ENCODE results near the gene SHROOM4.

Gene SHROOM4

DNA sequence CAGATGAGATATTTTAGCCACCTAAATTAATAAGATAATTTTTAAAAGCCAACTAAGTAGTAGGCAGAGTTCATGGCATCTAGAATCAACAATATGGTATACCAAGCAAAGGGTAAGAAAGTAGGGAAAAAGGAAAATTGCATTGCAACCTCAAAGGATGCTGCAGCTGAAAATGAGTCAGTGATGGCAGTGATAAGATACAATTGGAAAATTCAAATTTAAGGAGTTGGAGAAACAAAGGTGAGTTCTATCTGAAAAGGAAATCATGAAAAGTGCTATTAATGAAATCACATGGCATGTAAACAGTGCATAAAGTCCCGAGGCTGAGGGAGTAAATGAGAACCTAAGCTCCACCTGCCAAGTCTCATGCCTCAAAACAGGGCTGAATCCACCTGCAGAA, 33.9 kb downstream of the SHROOM4 start:
- no peak for DNase-seq (ENCODE audit: low read depth in 2 of 2)

GRCh38 chrX:50779694-50780093, 34.3 kb downstream of the SHROOM4 start:
- no peak for DNase-seq (ENCODE audit: low read depth in 2 of 2)

DNA sequence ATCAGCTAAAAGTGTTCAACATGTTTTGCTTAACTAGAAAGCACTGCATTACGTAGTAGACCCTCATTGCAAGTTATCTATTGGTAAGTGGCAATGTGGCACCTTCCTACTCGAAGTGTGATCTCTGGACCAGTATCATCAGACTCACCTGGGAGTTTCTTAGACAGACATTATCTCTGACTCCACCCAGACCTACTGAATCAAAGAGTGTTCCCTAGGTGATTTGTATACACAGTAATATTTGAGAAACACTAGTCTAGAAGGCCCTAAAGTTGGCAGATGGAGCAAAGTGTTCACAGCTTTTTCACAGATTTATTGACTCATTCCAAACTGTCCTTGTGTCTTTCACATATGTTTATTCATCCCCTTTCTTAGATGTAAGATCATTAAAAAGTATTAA, 35.7 kb downstream of the SHROOM4 start:
- DNase-seq (ENCODE audit: low read depth in 2 of 2): no peak

DNA sequence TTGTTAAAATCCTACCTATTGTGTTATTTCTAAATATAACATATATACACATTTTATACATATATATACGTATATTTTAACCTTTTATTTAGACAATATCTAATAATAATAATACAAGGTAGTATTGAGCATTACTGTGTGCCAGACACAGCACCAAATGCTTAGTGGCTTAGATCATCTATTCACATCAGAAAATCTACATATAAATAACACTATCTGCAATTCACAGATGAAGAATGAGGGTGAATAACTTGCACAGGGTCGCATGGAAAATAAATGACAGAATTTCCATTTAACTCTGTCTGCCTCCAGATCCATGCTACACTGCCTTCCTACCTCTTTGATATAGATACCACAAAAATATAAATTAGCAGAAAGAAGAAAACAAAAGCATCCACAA, 37.7 kb downstream of the SHROOM4 start:
- no peak for DNase-seq (ENCODE audit: low read depth in 2 of 2)

DNA sequence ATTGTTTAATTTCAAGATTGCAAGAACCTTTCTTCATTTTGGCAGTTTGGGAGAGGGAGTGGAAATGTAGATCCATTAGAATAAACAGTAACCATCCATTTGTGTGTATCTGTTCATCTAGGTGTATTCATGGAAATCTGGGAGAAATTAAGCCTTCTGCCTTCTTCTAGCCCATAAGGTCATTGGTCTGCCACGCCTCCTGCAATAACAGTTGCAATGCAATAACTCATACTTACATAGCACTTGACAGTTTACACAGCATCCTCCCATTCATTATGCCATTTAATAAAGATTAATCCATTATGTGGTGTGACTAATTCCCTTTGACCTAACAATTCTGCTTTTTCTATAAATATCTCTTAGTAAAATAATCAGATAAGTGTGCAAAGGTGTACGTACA, 42.6 kb downstream of the SHROOM4 start:
- DNase-seq (ENCODE audit: low read depth in 2 of 2): no peak

- no peak for DNase-seq (ENCODE audit: low read depth in 2 of 2)
Measured at GRCh38 chrX:50770702-50771101, 43.3 kb downstream of the SHROOM4 start.

- DNase-seq (ENCODE audit: low read depth in 2 of 2): no peak
Measured at GRCh38 chrX:50769389-50770063, 44.5 kb downstream of the SHROOM4 start.

- DNase-seq (ENCODE audit: low read depth in 2 of 2): no peak
Measured at GRCh38 chrX:50768801-50769200, 45.2 kb downstream of the SHROOM4 start.

GRCh38 chrX:50765986-50766385, 48.0 kb downstream of the SHROOM4 start:
- no peak for DNase-seq (ENCODE audit: low read depth in 2 of 2)

GRCh38 chrX:50762578-50762977, 51.4 kb downstream of the SHROOM4 start:
- DNase-seq (ENCODE audit: low read depth in 2 of 2): no peak

DNA sequence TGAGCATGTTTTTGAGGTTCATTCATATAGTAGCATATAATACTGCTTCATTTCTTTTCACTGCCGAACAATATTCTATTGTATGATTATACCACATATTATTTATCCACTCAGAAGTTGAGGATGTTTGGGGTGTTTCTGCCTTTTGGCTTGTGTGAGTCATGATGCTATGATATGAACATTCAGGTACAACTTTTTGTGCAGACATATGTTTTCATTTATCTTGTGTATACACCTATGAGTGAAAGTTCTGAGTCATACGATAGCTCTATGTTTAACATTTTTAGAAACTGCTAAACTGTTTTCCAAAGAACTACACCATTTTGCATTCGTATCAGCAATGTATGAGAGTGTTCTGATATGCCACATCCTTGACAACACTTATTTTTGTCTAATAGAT, 57.7 kb downstream of the SHROOM4 start:
- DNase-seq (ENCODE audit: low read depth in 2 of 2): no peak

- DNase-seq (ENCODE audit: low read depth in 2 of 2): no peak
Measured at GRCh38 chrX:50751091-50751490, 62.9 kb downstream of the SHROOM4 start.

- DNase-seq (ENCODE audit: low read depth in 2 of 2): no peak
Measured at GRCh38 chrX:50747471-50747900, 66.5 kb downstream of the SHROOM4 start.

DNA sequence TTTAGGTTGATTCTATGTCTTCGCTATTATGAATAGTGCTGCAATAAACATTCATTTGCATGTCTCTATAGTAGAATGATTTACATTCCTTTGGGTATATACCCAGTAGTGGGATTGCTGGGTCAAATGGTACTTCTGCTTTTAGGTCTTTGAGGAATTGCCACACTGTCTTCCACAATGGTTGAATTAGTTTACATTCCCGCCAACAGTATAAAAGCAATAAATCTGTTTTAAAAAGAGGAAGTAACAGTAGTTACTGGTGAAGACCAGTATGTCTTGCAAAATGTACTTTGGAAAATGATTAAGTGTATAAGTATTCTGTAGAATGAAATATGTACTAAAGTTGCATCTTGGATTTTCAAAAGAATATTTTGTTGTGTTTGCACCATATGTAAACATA, 77.3 kb downstream of the SHROOM4 start:
- no peak for DNase-seq (ENCODE audit: low read depth in 2 of 2)

- no peak for DNase-seq (ENCODE audit: low read depth in 2 of 2)
Measured at GRCh38 chrX:50726296-50726695, 87.7 kb downstream of the SHROOM4 start.

- no peak for DNase-seq (ENCODE audit: low read depth in 2 of 2)
Measured at GRCh38 chrX:50725310-50725709, 88.7 kb downstream of the SHROOM4 start.

- no peak for DNase-seq (ENCODE audit: low read depth in 2 of 2)
Measured at GRCh38 chrX:50723006-50723405, 91.0 kb downstream of the SHROOM4 start.

DNA sequence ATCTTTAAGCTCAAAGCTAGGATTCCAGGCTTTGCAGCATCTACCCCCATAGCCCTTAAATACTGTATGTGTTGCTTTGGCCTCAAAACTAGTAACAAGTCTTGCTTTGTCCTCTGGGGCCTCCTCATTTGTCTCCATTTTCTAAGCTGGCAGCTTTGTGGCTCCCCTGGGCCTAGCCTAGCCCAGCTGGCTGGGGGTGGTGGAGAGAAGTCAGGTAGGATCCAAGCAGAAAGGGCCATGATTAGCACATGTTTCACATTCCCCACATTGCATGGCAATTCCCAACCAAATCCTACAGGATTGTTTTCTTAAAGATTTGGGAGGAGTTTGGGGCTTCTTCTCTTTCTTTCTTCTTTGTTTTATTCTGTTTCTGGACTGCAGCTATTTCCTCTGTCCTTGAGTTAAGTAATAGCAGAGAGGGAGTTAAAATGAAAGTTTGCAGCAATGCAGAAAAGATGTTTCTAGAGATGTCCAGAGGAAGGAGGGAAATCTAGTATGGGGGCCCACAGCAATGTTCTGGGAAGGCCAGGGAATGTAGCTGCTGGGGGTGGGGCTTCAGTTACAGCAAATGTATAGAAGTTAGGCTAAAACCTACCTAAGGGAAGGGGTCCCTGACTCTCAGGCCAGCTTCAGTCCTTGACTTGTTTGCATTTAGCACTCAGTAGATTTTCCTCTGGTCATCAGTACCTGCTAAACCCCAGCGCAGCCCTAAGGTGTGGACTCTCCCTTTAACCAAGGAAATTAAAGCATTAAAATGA, 92.1 kb downstream of the SHROOM4 start:
- DNase-seq (ENCODE audit: low read depth in 2 of 2): no peak

DNA sequence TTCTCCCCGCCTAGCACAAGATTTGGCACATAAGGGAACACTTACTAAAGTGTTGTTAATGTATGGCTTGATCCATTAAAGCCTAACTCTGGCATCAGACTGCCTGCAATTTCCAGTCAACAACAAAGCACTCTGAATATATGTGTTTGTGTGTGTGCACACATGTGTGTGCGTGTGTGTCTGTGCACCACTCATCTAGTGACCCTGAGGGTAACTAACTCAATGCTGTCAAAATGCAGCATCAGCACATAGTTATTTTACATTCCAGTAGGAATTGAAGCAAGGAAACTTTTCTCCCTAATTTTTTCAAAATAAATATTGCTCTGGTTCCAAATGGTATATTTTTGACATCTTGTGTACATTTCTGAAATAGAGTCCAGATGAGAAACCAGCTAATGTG, 94.4 kb downstream of the SHROOM4 start:
- no peak for DNase-seq (ENCODE audit: low read depth in 2 of 2)

- DNase-seq (ENCODE audit: low read depth in 2 of 2): no peak
Measured at GRCh38 chrX:50718776-50719175, 95.2 kb downstream of the SHROOM4 start.

DNA sequence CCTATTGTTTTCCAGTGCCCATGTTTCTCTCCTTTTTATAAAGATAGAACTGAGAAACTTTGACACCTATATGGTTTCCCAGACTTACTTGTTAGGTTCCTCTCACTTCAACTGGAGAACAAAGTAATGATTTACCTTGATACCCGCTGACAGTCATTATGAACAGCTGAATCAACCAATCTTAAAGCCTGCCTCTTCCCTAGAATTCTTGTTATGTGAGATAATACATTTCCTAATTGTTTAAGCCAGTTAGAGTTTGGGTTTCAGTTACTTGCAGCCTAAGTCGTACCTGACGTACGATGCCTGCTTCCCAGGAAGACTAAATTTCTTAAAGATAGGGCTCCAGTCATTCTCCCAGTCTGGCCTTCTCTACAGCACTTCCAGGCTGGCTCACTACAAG, 97.3 kb downstream of the SHROOM4 start:
- DNase-seq (ENCODE audit: low read depth in 2 of 2): no peak

GRCh38 chrX:50712777-50713176, 101.2 kb downstream of the SHROOM4 start:
- no peak for DNase-seq (ENCODE audit: low read depth in 2 of 2)

GRCh38 chrX:50711907-50712306, 102.1 kb downstream of the SHROOM4 start:
- DNase-seq (ENCODE audit: low read depth in 2 of 2): no peak
